ENCODE measurements around the gene HNRNPL. TPM values are rescaled to one million over a fixed set of nuclear protein-coding genes. Genes with fewer than 3 reads are reported as not detected.

The HNRNPL gene
- total and polyA plus RNA-seq, 2 of the 8 experiments (the other 6 are each of a cell fraction or from before 2014, with no cell fraction given), result 404 to 779 TPM

GRCh38 chr19:38889803-38890202 is 40.0 kb upstream of the HNRNPL start:
- Histone ChIP-seq H3K36me3 (ENCODE audit: control insufficient read depth in 2 of 4, insufficient read depth in 4 of 4, low read length in 3 of 4) (no peaks in the 10 kb centered on the region), H3K23ac (ENCODE audit: insufficient read length) (no peak overlapping the region), H2BK20ac (ENCODE audit: low read length) (no peak overlapping the region), H3K14ac (ENCODE audit: insufficient read length) (no peak overlapping the region), H3K56ac (replicated peaks; ENCODE audit: insufficient read length, low read depth, low read length) (no peak overlapping the region), H3K27ac (ENCODE audit: low read depth, low read length) (no peak overlapping the region), H3K18ac (ENCODE audit: extremely low read depth, low read length) (no peak overlapping the region), H3K79me1 (ENCODE audit: low read depth, low read length) (no peaks in the 10 kb centered on the region), H4K5ac (ENCODE audit: insufficient read length, low read depth, low read length) (no peak overlapping the region), H3K9ac (replicated peaks in 1 of 4; ENCODE audit: extremely low read depth in 1 of 4, low read depth in 3 of 4, low read length in 3 of 4) (no peak overlapping the region), H3K79me2 (ENCODE audit: control insufficient read depth in 1 of 2, insufficient read depth in 2 of 2, low read length in 2 of 2) (no peaks in the 10 kb centered on the region), H3K27me3 (replicated peaks in 1 of 4; ENCODE audit: control insufficient read depth in 3 of 4, extremely low read depth in 1 of 4, insufficient read depth in 3 of 4, low read length in 3 of 4) (no peaks in the 10 kb centered on the region), H2BK120ac (replicated peaks; ENCODE audit: low read depth, low read length) (no peak overlapping the region), H2BK12ac (ENCODE audit: low read depth, low read length) (no peak overlapping the region), H3K9me3 (ENCODE audit: insufficient read depth in 2 of 2, low read depth in 1 of 2, low read length in 1 of 2) (no peaks in the 10 kb centered on the region), H3K4ac (replicated peaks; ENCODE audit: insufficient read length, low read depth, low read length) (no peak overlapping the region), H4K91ac (replicated peaks; ENCODE audit: insufficient read length, low read length) (no peak overlapping the region), H2BK5ac (ENCODE audit: low read depth, low read length) (no peak overlapping the region), H3K4me1 (replicated peaks in 1 of 4; ENCODE audit: control insufficient read depth in 3 of 4, insufficient read depth in 4 of 4, low read length in 3 of 4) (no peaks in the 10 kb centered on the region), H3K4me2 (ENCODE audit: insufficient read depth in 1 of 2, low read depth in 2 of 2, low read length in 2 of 2) (no peak overlapping the region), H3K4me3 (ENCODE audit: extremely low read depth in 1 of 4, insufficient read depth in 2 of 4, low read depth in 3 of 4, low read length in 4 of 4) (no peak overlapping the region), H4K20me1 (replicated peaks in 1 of 2; ENCODE audit: control insufficient read depth in 1 of 2, insufficient read depth in 2 of 2, low read length in 2 of 2) (peaks cover 0 to 2% of the 10 kb centered on the region in 2 experiments), H2AK5ac (ENCODE audit: low read depth, low read length) (no peak overlapping the region), H2BK15ac (ENCODE audit: low read length) (no peak overlapping the region), H4K8ac (ENCODE audit: extremely low read depth, insufficient read depth, low read length) (no peak overlapping the region), H3K23me2 (ENCODE audit: low read depth, low read length) (no peaks in the 10 kb centered on the region), H2AFZ (ENCODE audit: low read length) (no peak overlapping the region)
- CTCF ChIA-PET (ENCODE audit: partially characterized antibody), result interaction anchor here (0.9 to 5.9 kb wide), 5 partner anchors 13 to 90 kb away, joined by 3 to 97 read pairs (median 4); partner anchors contain the start of gene RINL
- no peak for FAIRE-seq
- no peak for DNase-seq (ENCODE audit: low read depth in 1 of 2, low spot score in 2 of 2)
- TF ChIP-seq RXRA (IDR thresholded peaks at IDR 0.05; ENCODE audit: insufficient read depth, low read depth, low read length), result no peak
- no peak for TF ChIP-seq EGR1 (IDR thresholded peaks at IDR 0.05; ENCODE audit: borderline replicate concordance, low read depth, low read length)
- no peak for TF ChIP-seq GABPA (IDR thresholded peaks at IDR 0.05; ENCODE audit: borderline replicate concordance, insufficient read depth, low read length)
- no peak for TF ChIP-seq PHF8 (conservative IDR thresholded peaks at IDR 0.05; ENCODE audit: low read depth, low read length)
- no peak for TF ChIP-seq NRF1 (IDR thresholded peaks at IDR 0.05; ENCODE audit: low read depth, low read length)
- TF ChIP-seq EP300 (IDR thresholded peaks at IDR 0.05; ENCODE audit: borderline replicate concordance in 1 of 2, low read depth in 2 of 2, low read length in 2 of 2), result no peak
- TF ChIP-seq FOSL1 (IDR thresholded peaks at IDR 0.05; ENCODE audit: insufficient read depth, low read depth, low read length), result no peak
- no peak for TF ChIP-seq NANOG (IDR thresholded peaks at IDR 0.05; ENCODE audit: insufficient read depth, low read depth, low read length, poor library complexity, severe bottlenecking)
- no peak for TF ChIP-seq RFX5 (IDR thresholded peaks at IDR 0.05; ENCODE audit: borderline replicate concordance, low read depth, low read length)
- TF ChIP-seq RBBP5 (IDR thresholded peaks at IDR 0.05; ENCODE audit: borderline replicate concordance, low read depth, low read length), result no peak
- TF ChIP-seq GTF2F1 (IDR thresholded peaks at IDR 0.05; ENCODE audit: borderline replicate concordance, low read depth, low read length), result no peak
- 94% methylated on average over 8 of the region's 8 CpGs; no CpG with 5 or more reads in 1 of the 2 experiments for WGBS, 2 experiments (ENCODE audit: extremely low coverage in 1 of 2, insufficient coverage in 1 of 2, insufficient read length in 1 of 2, insufficient replicate concordance in 2 of 2, low coverage in 1 of 2, low lambda C conversion rate in 2 of 2, missing lambda C conversion rate in 1 of 2)
- POLR2A ChIA-PET (ENCODE audit: partially characterized antibody), result interaction anchor here (1.2 to 3.4 kb wide), 3 partner anchors 10 to 47 kb away, joined by 3 to 30 read pairs (median 3); partner anchors contain the start of genes HNRNPL and NFKBIB

Measured in H1 (cell line).